Stomach (tissue), 4 donors: ENCODE measurements around the gene GSKIP.

ENCODE experiments used
- CTCF ChIP-seq, 7 experiments: fragments of 450-650 bp in 4 of 7; fragments of 200-600 bp in 3 of 7; sonication (generic) in 3 of 7; IDR thresholded peaks; one replicate each; pipeline ENCODE4 v1.5.1; 2016 to 2019; ENCODE audit warnings: antibody characterized with exemption in 7 of 7, control low read depth in 2 of 7, mild to moderate bottlenecking in 1 of 7
- EP300 ChIP-seq: sonication (generic); formaldehyde crosslinking; IDR thresholded peaks from one replicate; pipeline ENCODE4 v1.6.1; 2017; ENCODE audit warnings: antibody characterized with exemption
- POLR2A ChIP-seq, 4 donors: fragments of 450-650 bp; IDR thresholded peaks; one replicate each; pipeline ENCODE4 v1.6.1; 2016; ENCODE audit warnings: antibody characterized with exemption in 4 of 4, control low read depth in 2 of 4, mild to moderate bottlenecking in 1 of 4, moderate library complexity in 1 of 4
- POLR2AphosphoS5 ChIP-seq, 3 donors: sonication (generic); formaldehyde crosslinking; IDR thresholded peaks; one replicate each; pipeline ENCODE4 v1.6.1; 2016; ENCODE audit warnings: antibody characterized with exemption in 3 of 3

DNA sequence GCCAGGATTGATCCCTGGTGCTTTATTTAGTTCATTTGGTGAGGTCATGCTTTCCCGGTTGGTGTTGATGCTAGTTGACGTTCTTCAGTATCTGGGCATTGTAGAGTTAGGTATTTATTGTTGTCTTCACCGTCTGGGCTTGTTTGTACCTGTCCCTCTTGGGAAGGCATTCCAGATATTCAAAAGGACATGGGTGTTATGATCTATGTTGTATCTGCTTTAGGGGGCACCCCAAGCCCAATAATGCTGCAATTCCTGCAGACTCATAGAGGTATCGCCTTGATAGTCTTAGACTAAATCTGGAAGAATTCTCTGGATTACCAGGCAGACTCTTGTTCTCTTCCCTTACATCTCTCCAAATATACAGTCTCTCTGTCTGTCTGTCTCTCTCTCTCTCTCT is 70.7 kb downstream of the GSKIP start:
- no peak for TF ChIP-seq CTCF (IDR thresholded peaks at IDR 0.05)
- TF ChIP-seq POLR2A (IDR thresholded peaks at IDR 0.05) = no peak
- no peak for TF ChIP-seq POLR2AphosphoS5 (IDR thresholded peaks at IDR 0.05)
- TF ChIP-seq EP300 = no peak
